ENCODE results near the gene RYR2.

Gene RYR2

GRCh38 chr1:237040823-237041222, 1.2 kb upstream of the RYR2 start:
- H3K4me3 ChIP-seq (ENCODE audit: low read depth, low read length) = no peak overlapping the region

GRCh38 chr1:237041461-237041794, 556 bp upstream of the RYR2 start:
- DNase-seq (ENCODE audit: low read depth) = no peak
- H3K4me3 ChIP-seq (ENCODE audit: low read depth, low read length) = no peak overlapping the region
- no peak for TF ChIP-seq CTCF (IDR thresholded peaks at IDR 0.05; ENCODE audit: insufficient read depth, low read depth, low read length, missing control alignments)

More at GRCh38 chr1:237040823-237041222, 1.2 kb upstream of the RYR2 start:
- no peak for TF ChIP-seq CTCF (IDR thresholded peaks at IDR 0.05; ENCODE audit: insufficient read depth, low read depth, low read length, missing control alignments)
- DNase-seq (ENCODE audit: low read depth) = no peak

GRCh38 chr1:237042526-237042891, 525 bp downstream of the RYR2 start:
- H3K4me3 ChIP-seq (ENCODE audit: low read depth, low read length) = no peak overlapping the region
- TF ChIP-seq CTCF (IDR thresholded peaks at IDR 0.05; ENCODE audit: insufficient read depth, low read depth, low read length, missing control alignments) = no peak
- no peak for DNase-seq (ENCODE audit: low read depth)

- DNase-seq (ENCODE audit: low read depth) = no peak
- H3K4me3 ChIP-seq (ENCODE audit: low read depth, low read length) = no peak overlapping the region
- TF ChIP-seq CTCF (IDR thresholded peaks at IDR 0.05; ENCODE audit: insufficient read depth, low read depth, low read length, missing control alignments) = no peak
Observed at GRCh38 chr1:237042892-237043576, 1.1 kb downstream of the RYR2 start.

GRCh38 chr1:237043846-237044636, 2.1 kb downstream of the RYR2 start:
- no peak for DNase-seq (ENCODE audit: low read depth)
- TF ChIP-seq CTCF (IDR thresholded peaks at IDR 0.05; ENCODE audit: insufficient read depth, low read depth, low read length, missing control alignments) = no peak
- H3K4me3 ChIP-seq (ENCODE audit: low read depth, low read length) = no peak overlapping the region

- DNase-seq (ENCODE audit: low read depth) = no peak
- no peak overlapping the region for H3K4me3 ChIP-seq (ENCODE audit: low read depth, low read length)
- no peak for TF ChIP-seq CTCF (IDR thresholded peaks at IDR 0.05; ENCODE audit: insufficient read depth, low read depth, low read length, missing control alignments)
Observed at GRCh38 chr1:237045278-237046016, 3.5 kb downstream of the RYR2 start.
